OCI-LY7 (cell line): ENCODE results near the gene MYZAP. TPM values are rescaled to one million over a fixed set of nuclear protein-coding genes. Genes with fewer than 3 reads are reported as not detected.

ENCODE experiments used
- BruUV-seq: library from RNA; stranded (reverse); fragments of 400-500 nt; replicated peaks from 2 replicates; lab custom pipeline; 2021; lab: Mats Ljungman, UMichigan
- CTCF ChIA-PET: fragments of 300-600 bp; sonication (Branson Sonifier 250); formaldehyde crosslinking; loops from one replicate; lab custom pipeline; 2022; ENCODE audit warnings: antibody characterized with exemption; ENCODE audit not compliant: unreplicated experiment; lab: Charles Lee
- POLR2A ChIA-PET: fragments of 300-600 bp; sonication (Branson Sonifier 250); formaldehyde crosslinking; loops from one replicate; lab custom pipeline; 2022; ENCODE audit warnings: antibody characterized with exemption; lab: Charles Lee
- DNase-seq: peaks from one replicate; pipeline ENCODE4 v3.0.0-alpha.2; 2015; ENCODE audit warnings: low spot score
- H2AFZ ChIP-seq: fragments of 200-600 bp; sonication (generic), shearing (Covaris generic); 2 replicates; pipeline ENCODE4 v1.6.1; 2014; ENCODE audit warnings: mild to moderate bottlenecking, antibody characterized with exemption, low read length, moderate library complexity
- H3K27ac ChIP-seq: fragments of 200-600 bp; sonication (generic); 2 replicates; pipeline ENCODE4 v1.5.1; 2014; ENCODE audit warnings: mixed run types, low read depth, mild to moderate bottlenecking, moderate library complexity, low read length, inconsistent platforms; ENCODE audit not compliant: poor library complexity, severe bottlenecking
- H3K36me3 ChIP-seq: fragments of 200-600 bp; sonication (generic); 2 replicates; pipeline ENCODE4 v1.6.1; 2014; ENCODE audit warnings: mild to moderate bottlenecking, antibody characterized with exemption, low read length, moderate library complexity, mixed read lengths; ENCODE audit not compliant: insufficient read depth
- H3K4me1 ChIP-seq: fragments of 200-600 bp; sonication (generic); 2 replicates; pipeline ENCODE4 v1.5.1; 2014; ENCODE audit warnings: mild to moderate bottlenecking, low read length; ENCODE audit not compliant: insufficient read depth, poor library complexity, severe bottlenecking
- H3K4me2 ChIP-seq: fragments of 200-600 bp; sonication (generic); 2 replicates; pipeline ENCODE4 v1.6.1; 2014; ENCODE audit warnings: mild to moderate bottlenecking, low read length
- H3K4me3 ChIP-seq: fragments of 200-600 bp; sonication (generic); 2 replicates; pipeline ENCODE4 v1.5.1; 2014; ENCODE audit warnings: mild to moderate bottlenecking, low read depth, low read length; ENCODE audit not compliant: poor library complexity, severe bottlenecking
- H3K79me2 ChIP-seq: fragments of 200-600 bp; sonication (generic); 2 replicates; pipeline ENCODE4 v1.6.1; 2016; ENCODE audit warnings: low read depth, mild to moderate bottlenecking, low read length, moderate library complexity, mixed read lengths; ENCODE audit not compliant: insufficient read depth
- H3K9me2 ChIP-seq: fragments of 200-600 bp; sonication (generic); 2 replicates; pipeline ENCODE4 v1.6.1; 2016; ENCODE audit warnings: mild to moderate bottlenecking, low read length, mixed read lengths; ENCODE audit not compliant: insufficient read depth
- H3K9me3 ChIP-seq: fragments of 200-600 bp; sonication (generic); 2 replicates; pipeline ENCODE4 v1.6.1; 2014; ENCODE audit warnings: mild to moderate bottlenecking, mixed run types, low read length, mixed read lengths
- H4K20me1 ChIP-seq: fragments of 200-600 bp; sonication (generic); 2 replicates; pipeline ENCODE4 v1.6.1; 2014; ENCODE audit warnings: mild to moderate bottlenecking, antibody characterized with exemption, low read length, moderate library complexity, mixed read lengths; ENCODE audit not compliant: insufficient read depth
- EZH2phosphoT487 ChIP-seq: fragments of 200-600 bp; sonication (generic); IDR thresholded peaks from 2 replicates; pipeline ENCODE4 v1.6.1; 2018; ENCODE audit warnings: low read depth, borderline replicate concordance, mild to moderate bottlenecking, mixed run types, antibody characterized with exemption, low read length, moderate library complexity, mixed read lengths
- intact Hi-C: fragments of 100-400 bp; cut with micrococcal nuclease; formaldehyde crosslinking; loops from one replicate; pipeline ENCODE4 v1.10.0; 2022; ENCODE audit not compliant: unreplicated experiment
- total RNA-seq, 2 experiments: library from RNA; depleted of rRNA in 1 of 2; stranded (reverse); fragments of >200 nt in 1 of 2; shearing (Covaris generic) in 1 of 2; gene quantifications; 2 replicates each; pipeline ENCODE4 v1.2.3, GENCODE V29; 2014 to 2022
- TF ChIP-seq, protein P1 (sequence below): fragments of 200-600 bp; sonication (generic); conservative IDR thresholded peaks from 2 replicates; pipeline ENCODE4 v1.5.1; 2014; ENCODE audit warnings: mild to moderate bottlenecking, antibody characterized with exemption, low read length, moderate library complexity, mixed read lengths

The MYZAP gene
- total RNA-seq, 2 experiments from 2014 or later, result not detected

DNA sequence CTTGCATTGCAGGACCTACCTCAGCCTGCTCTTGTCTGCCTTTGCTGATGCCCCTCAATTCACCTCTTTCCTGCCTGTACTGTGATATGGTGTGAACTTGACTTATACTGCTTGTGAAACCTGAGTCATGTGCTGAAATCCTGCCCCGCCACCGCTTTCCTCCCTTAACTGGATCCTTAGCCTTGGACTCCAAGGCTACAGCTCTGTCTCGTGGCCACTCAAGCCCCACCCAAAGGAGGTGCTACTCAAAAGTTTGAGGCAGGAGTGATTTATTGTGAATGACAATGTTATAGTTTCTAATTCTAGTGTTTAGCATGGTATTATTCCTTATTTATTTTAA lies 56.1 kb downstream of the MYZAP start:
- POLR2A ChIA-PET, result no interaction called here
- Histone ChIP-seq H3K27ac (no peak overlapping the region), H3K4me3 (no peak overlapping the region), H3K9me3 (no peaks in the 10 kb centered on the region), H2AFZ (no peak overlapping the region), H3K4me2 (no peak overlapping the region), H3K79me2 (no peaks in the 10 kb centered on the region), H3K9me2 (no peaks in the 10 kb centered on the region), H3K36me3 (no peaks in the 10 kb centered on the region), H4K20me1 (no peaks in the 10 kb centered on the region), H3K4me1 (no peaks in the 10 kb centered on the region)
- BruUV-seq, result no TSS peak
- intact Hi-C loops, result no loop called here
- no peak for TF ChIP-seq EZH2phosphoT487
- TF ChIP-seq, protein P1, sequence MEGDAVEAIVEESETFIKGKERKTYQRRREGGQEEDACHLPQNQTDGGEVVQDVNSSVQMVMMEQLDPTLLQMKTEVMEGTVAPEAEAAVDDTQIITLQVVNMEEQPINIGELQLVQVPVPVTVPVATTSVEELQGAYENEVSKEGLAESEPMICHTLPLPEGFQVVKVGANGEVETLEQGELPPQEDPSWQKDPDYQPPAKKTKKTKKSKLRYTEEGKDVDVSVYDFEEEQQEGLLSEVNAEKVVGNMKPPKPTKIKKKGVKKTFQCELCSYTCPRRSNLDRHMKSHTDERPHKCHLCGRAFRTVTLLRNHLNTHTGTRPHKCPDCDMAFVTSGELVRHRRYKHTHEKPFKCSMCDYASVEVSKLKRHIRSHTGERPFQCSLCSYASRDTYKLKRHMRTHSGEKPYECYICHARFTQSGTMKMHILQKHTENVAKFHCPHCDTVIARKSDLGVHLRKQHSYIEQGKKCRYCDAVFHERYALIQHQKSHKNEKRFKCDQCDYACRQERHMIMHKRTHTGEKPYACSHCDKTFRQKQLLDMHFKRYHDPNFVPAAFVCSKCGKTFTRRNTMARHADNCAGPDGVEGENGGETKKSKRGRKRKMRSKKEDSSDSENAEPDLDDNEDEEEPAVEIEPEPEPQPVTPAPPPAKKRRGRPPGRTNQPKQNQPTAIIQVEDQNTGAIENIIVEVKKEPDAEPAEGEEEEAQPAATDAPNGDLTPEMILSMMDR, result no peak
- CTCF ChIA-PET, result no interaction called here
- no peak for DNase-seq

DNA sequence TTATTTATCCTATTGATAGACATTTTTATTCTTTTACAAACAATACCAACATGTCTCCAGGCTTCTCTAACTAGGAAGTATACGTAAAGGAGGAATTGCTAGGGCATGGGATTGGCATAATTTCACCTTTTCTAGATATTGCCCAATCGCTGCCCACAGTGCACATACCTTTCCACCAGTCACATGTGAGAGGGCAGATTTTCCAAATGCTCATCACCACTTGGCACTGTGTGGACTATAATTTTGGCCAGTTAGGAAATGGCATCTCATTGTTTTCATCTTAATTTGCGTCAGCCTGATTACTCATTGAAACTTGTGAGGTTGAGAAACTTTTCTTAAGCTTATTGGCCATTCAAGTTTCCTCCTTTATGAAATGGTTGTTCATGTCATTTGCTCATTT lies 57.4 kb downstream of the MYZAP start:
- no peaks in the 10 kb centered on the region for H4K20me1 ChIP-seq
- H3K4me1 ChIP-seq, result no peaks in the 10 kb centered on the region
- H3K79me2 ChIP-seq, result no peaks in the 10 kb centered on the region
- intact Hi-C loops, result no loop called here
- ChIA-PET CTCF (no interaction called here), POLR2A (no interaction called here)
- H3K9me3 ChIP-seq, result no peaks in the 10 kb centered on the region
- no peaks in the 10 kb centered on the region for H3K36me3 ChIP-seq
- no peak overlapping the region for H3K27ac ChIP-seq
- H2AFZ ChIP-seq, result no peak overlapping the region
- no peak overlapping the region for H3K4me3 ChIP-seq
- no peaks in the 10 kb centered on the region for H3K9me2 ChIP-seq
- BruUV-seq, result no TSS peak
- DNase-seq, result no peak
- TF ChIP-seq EZH2phosphoT487, result no peak
- TF ChIP-seq, protein P1, result no peak
- no peak overlapping the region for H3K4me2 ChIP-seq

DNA sequence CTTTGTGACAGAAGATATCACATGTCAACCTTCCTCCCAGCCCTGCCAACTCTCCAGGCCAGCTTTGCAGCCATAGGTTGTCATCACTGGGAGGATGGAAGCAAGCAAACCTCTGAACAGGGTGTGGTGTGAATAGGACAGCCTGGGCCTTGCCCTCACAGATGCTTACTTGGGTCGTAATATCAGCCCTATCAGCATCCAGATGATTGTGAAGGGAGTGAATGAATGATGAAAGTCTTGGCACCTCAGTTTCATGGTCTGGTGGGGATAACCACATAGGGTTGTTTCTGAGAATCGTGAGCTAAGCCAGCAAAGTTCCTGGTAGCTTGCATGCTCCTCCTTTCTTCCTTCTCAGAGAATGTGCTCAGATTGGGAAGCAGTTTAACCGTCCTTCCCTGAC lies 59.7 kb downstream of the MYZAP start:
- Histone ChIP-seq H3K36me3 (no peaks in the 10 kb centered on the region), H3K27ac (no peak overlapping the region), H2AFZ (no peak overlapping the region), H3K9me2 (no peaks in the 10 kb centered on the region), H3K4me1 (no peaks in the 10 kb centered on the region), H4K20me1 (no peaks in the 10 kb centered on the region), H3K9me3 (no peaks in the 10 kb centered on the region), H3K4me3 (no peak overlapping the region), H3K79me2 (no peaks in the 10 kb centered on the region), H3K4me2 (no peak overlapping the region)
- intact Hi-C loops, result no loop called here
- no peak for DNase-seq
- ChIA-PET CTCF (no interaction called here), POLR2A (interaction anchor here (0.9 to 1.2 kb wide), 2 partner anchors 9 to 12 kb away, joined by 3 read pairs; no protein-coding TSS in a partner anchor)
- no TSS peak for BruUV-seq
- no peak for TF ChIP-seq EZH2phosphoT487
- TF ChIP-seq, protein P1, result no peak
